GM12878 (cell line): ENCODE results near the gene NRDE2. TPM values are rescaled to one million over a fixed set of nuclear protein-coding genes. Genes with fewer than 3 reads are reported as not detected.

Experiments used
- ATAC-seq: fragments of 200-7000 bp; cut with Tn5 transposase; 3 replicates; pipeline ENCODE4 v1.9.1; 2020; ENCODE audit warnings: mild to moderate bottlenecking, moderate library complexity
- BruUV-seq: library from RNA; stranded (reverse); fragments of 400-500 nt; replicated peaks from 2 replicates; lab custom pipeline; 2021; lab: Mats Ljungman, UMichigan
- CTCF ChIA-PET: fragments of 300-600 bp; sonication (Branson Sonifier 250); formaldehyde crosslinking; extraction: SDS; loops from one replicate; lab custom pipeline; 2021; ENCODE audit warnings: inconsistent platforms; lab: Yijun Ruan, JAX
- POLR2A ChIA-PET: fragments of 350-600 bp; formaldehyde crosslinking; extraction: SDS; loops from one replicate; lab custom pipeline; 2021; ENCODE audit warnings: inconsistent platforms; lab: Charles Lee
- RAD21 ChIA-PET: fragments of 300-600 bp; sonication (Branson Sonifier 250); formaldehyde crosslinking; loops from one replicate; lab custom pipeline; 2023; ENCODE audit warnings: antibody characterized with exemption; ENCODE audit not compliant: unreplicated experiment; lab: Charles Lee
- SMC1A ChIA-PET: fragments of 300-600 bp; sonication (Branson Sonifier 250); formaldehyde crosslinking; loops from one replicate; lab custom pipeline; 2023; ENCODE audit not compliant: unreplicated experiment, uncharacterized antibody; lab: Charles Lee
- DNase-seq: peaks from one replicate; pipeline ENCODE4 v3.0.0-alpha.2; 2011; ENCODE audit warnings: low read depth, low spot score
- FAIRE-seq: peaks from 3 replicates; lab custom pipeline; 2011; peaks lifted over from hg19 to GRCh38; lab: Jason Lieb, UNC
- H2AFZ ChIP-seq: 2 replicates; pipeline ENCODE4 v1.6.0; 2011; ENCODE audit warnings: low read depth, low read length, control low read depth; ENCODE audit not compliant: control insufficient read depth
- H3K27ac ChIP-seq: 2 replicates; pipeline ENCODE4 v1.5.1; 2011; ENCODE audit warnings: control low read depth; ENCODE audit not compliant: control insufficient read depth, insufficient read depth
- H3K27me3 ChIP-seq, 2 experiments: replicated peaks in 1 of 2; 2 replicates each; pipeline versions ENCODE4 v1.6.0 to v1.6.1; 2011; ENCODE audit warnings: low read length in 1 of 2; ENCODE audit not compliant: control insufficient read depth in 2 of 2, insufficient read depth in 2 of 2
- H3K36me3 ChIP-seq, 2 experiments: 2 replicates each; pipeline ENCODE4 v1.5.1; 2011; ENCODE audit warnings: low read length in 1 of 2; ENCODE audit not compliant: control insufficient read depth in 2 of 2, insufficient read depth in 2 of 2
- H3K4me1 ChIP-seq: 2 replicates; pipeline ENCODE4 v1.6.1; 2011; ENCODE audit warnings: mild to moderate bottlenecking, low read length, moderate library complexity, mixed read lengths; ENCODE audit not compliant: control insufficient read depth, insufficient read depth
- H3K4me2 ChIP-seq: 2 replicates; pipeline ENCODE4 v1.6.0; 2011; ENCODE audit warnings: control low read depth; ENCODE audit not compliant: control insufficient read depth, insufficient read depth
- H3K4me3 ChIP-seq: fragments of 200-600 bp; sonication (generic); 2 replicates; pipeline ENCODE4 v1.5.1; 2016
- H3K79me2 ChIP-seq: 2 replicates; pipeline ENCODE4 v1.6.0; 2011; ENCODE audit warnings: low read length; ENCODE audit not compliant: control insufficient read depth, insufficient read depth
- H3K9ac ChIP-seq: 2 replicates; pipeline ENCODE4 v1.8.0; 2011; ENCODE audit warnings: low read length, control low read depth, mixed read lengths; ENCODE audit not compliant: control insufficient read depth, insufficient read depth
- H3K9me3 ChIP-seq: replicated peaks from 3 replicates; pipeline ENCODE4 v1.5.1; 2011; ENCODE audit warnings: mild to moderate bottlenecking, low read length; ENCODE audit not compliant: control insufficient read depth, insufficient read depth
- H4K20me1 ChIP-seq: 2 replicates; pipeline ENCODE4 v1.6.0; 2011; ENCODE audit not compliant: control insufficient read depth, insufficient read depth
- CHD2 ChIP-seq: IDR thresholded peaks from 2 replicates; pipeline ENCODE4 v1.6.1; 2011; ENCODE audit warnings: low read depth, low read length, improper control_type of control experiment, borderline replicate concordance
- EGR1 ChIP-seq, 2 experiments: IDR thresholded peaks; 1 replicate in 1 of 2; 2 replicates in 1 of 2; pipeline ENCODE4 v1.6.1; 2011 to 2012; ENCODE audit warnings: low read depth in 2 of 2, low read length in 2 of 2, borderline replicate concordance in 1 of 2, mild to moderate bottlenecking in 1 of 2, moderate library complexity in 1 of 2
- ETV6 ChIP-seq, 2 experiments: fragments of 450-650 bp in 1 of 2; IDR thresholded peaks in 1 of 2; conservative IDR thresholded peaks in 1 of 2; 2 replicates each; pipeline ENCODE4 v1.6.1; 2014; ENCODE audit warnings: antibody characterized with exemption in 1 of 2, borderline replicate concordance in 1 of 2, low read depth in 1 of 2, mild to moderate bottlenecking in 1 of 2, moderate library complexity in 1 of 2
- FOXM1 ChIP-seq: IDR thresholded peaks from 2 replicates; pipeline ENCODE4 v1.6.1; 2012; ENCODE audit warnings: low read depth, mild to moderate bottlenecking, inconsistent platforms, low read length, moderate library complexity
- MEF2A ChIP-seq: IDR thresholded peaks from 2 replicates; pipeline ENCODE4 v1.6.1; 2011; ENCODE audit warnings: low read depth, mild to moderate bottlenecking, low read length, moderate library complexity; ENCODE audit not compliant: insufficient read depth
- MYC ChIP-seq: IDR thresholded peaks from 2 replicates; pipeline ENCODE4 v1.6.1; 2011; ENCODE audit warnings: mild to moderate bottlenecking, low read length, moderate library complexity, inconsistent platforms; ENCODE audit not compliant: insufficient read depth, insufficient replicate concordance, insufficient read length, severe bottlenecking
- SMAD1 ChIP-seq: fragments of 450-650 bp; IDR thresholded peaks from 2 replicates; pipeline ENCODE4 v1.6.1; 2018; ENCODE audit warnings: mild to moderate bottlenecking, low read depth; ENCODE audit not compliant: partially characterized antibody
- WGBS: methylation state at CpG from one replicate; pipeline ENCODE4 v1.1.6; 2016; ENCODE audit warnings: low lambda C conversion rate; ENCODE audit not compliant: insufficient replicate concordance, insufficient coverage; ENCODE audit errors: missing lambda C conversion rate; 5-methylcytosine and 5-hydroxymethylcytosine counted together
- in situ Hi-C: fragments of 300-500 bp; cut with MboI; formaldehyde crosslinking; loops from 9 replicates; pipeline ENCODE4 v1.14.3; 2018; ENCODE audit warnings: mixed read lengths
- intact Hi-C: fragments of 100-400 bp; cut with micrococcal nuclease; formaldehyde crosslinking; loops from one replicate; pipeline ENCODE4 v1.14.2; 2022; ENCODE audit not compliant: unreplicated experiment
- polyA plus RNA-seq, 11 experiments: library from polyadenylated mRNA; depleted of rRNA in 4 of 11; unstranded in 6 of 11; stranded (reverse) in 5 of 11; fragments of >200 nt; fragmentation: Nextera tagmentation in 4 of 11; fragmentation: Illumina TruSeq in 1 of 11; extraction: Ambion mirVana in 4 of 11; extraction: Trizol in 1 of 11; gene quantifications; 1 replicate in 1 of 11; 2 replicates in 10 of 11; pipeline versions ENCODE4 v1.2.1 to v1.2.3, GENCODE V29; 2011 to 2016; ENCODE audit warnings: inconsistent platforms in 2 of 11, missing spikeins in 2 of 11, low read depth in 1 of 11
- total RNA-seq, 4 experiments: library from RNA; depleted of rRNA in 3 of 4; stranded (reverse); fragments of >200 nt in 3 of 4; fragmentation: Illumina TruSeq in 1 of 4; extraction: Trizol in 1 of 4; gene quantifications; 2 replicates each; pipeline versions ENCODE4 v1.2.1 to v1.2.3, GENCODE V29; 2013 to 2021

The NRDE2 gene
- total and polyA plus RNA-seq, 10 of the 15 experiments (the other 5 are each of a cell fraction or from before 2014, with no cell fraction given) = 8.3 to 21.0 (median 13.8) TPM

DNA sequence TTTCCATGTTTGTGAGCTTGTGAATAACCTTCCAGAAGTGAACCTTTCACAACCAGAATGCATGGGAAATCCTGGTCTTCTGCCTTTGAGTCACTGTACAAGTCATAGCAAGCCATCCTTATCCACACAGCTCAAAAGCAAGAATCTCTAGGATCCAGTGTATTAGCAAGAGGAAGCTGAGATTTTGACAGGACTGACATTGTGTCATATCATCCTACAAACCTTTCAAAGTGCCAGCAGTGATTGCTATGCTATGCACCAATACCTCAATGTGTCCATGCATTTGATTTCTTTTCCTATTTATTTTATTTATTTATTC is 13.5 kb upstream of the NRDE2 start (continued):
- TF ChIP-seq MYC = no peak

DNA sequence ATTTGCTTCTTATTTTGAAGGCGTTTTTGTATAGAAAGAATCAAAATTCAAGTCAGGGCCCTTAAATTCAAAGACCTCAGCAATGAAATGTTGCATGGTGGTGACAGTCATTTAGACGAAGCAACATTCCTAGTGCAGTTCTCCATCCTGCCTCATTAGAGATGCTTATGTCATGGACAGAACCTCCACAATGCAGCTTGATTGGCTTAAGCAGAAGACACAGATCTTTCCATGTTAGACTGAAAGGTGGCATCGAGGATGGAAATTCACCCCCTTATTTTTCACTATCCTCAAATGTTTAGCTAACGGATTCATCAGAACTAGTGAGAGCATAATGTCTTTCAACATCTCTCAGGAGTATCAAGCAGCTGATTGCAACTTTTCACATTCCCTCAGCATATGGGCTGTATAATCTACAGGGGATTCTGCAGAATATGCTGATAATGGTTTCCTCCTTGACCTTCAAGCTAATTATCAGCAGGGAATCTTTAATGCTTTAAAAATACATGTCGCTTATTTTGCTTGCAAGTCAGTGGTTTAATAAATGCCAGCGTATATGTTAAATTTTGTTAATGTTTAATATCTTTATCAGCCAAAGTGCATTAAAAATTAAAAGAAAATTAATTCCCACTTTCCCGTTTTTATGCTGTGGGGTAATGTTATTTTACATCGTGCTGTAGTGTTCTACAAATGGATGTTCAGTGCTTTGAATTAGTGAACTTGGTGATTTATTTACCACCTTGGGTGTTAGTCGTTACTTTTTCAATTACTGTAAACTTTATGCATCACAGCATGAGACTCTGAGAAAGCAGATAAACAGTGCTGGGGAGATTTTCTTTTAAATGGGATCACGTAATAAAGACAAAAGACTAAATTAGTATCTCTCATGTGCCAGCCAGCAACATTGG is 12.8 kb upstream of the NRDE2 start:
- in situ Hi-C loops (no loop called here), intact Hi-C loops (no loop called here)
- DNase-seq (no peak), ATAC-seq (no peak), FAIRE-seq (no peak)
- ChIA-PET CTCF (interaction anchor here (0.8 kb wide), 1 partner anchor 353 kb away, joined by 3 read pairs; no protein-coding TSS in a partner anchor), SMC1A (interaction anchor here (0.7 kb wide), 1 partner anchor 12 kb away, joined by 3 read pairs; no protein-coding TSS in a partner anchor), RAD21 (no interaction called here), POLR2A (no interaction called here)
- no peak overlapping the region for H3K27ac ChIP-seq
- no peaks in the 10 kb centered on the region for H3K9me3 ChIP-seq
- no peaks in the 10 kb centered on the region for H3K79me2 ChIP-seq
- H3K4me1 ChIP-seq = no peaks in the 10 kb centered on the region
- no peak overlapping the region for H3K9ac ChIP-seq
- no peaks in the 10 kb centered on the region for H3K27me3 ChIP-seq
- no peaks in the 10 kb centered on the region for H4K20me1 ChIP-seq
- H3K4me2 ChIP-seq = no peak overlapping the region
- TF ChIP-seq FOXM1 = no peak
- no peak for TF ChIP-seq CHD2
- no peak for TF ChIP-seq EGR1 (IDR thresholded peaks at IDR 0.05; ENCODE audit: borderline replicate concordance in 1 of 2, low read depth in 2 of 2, low read length in 2 of 2)
- no peak for TF ChIP-seq MEF2A
- no peak for TF ChIP-seq SMAD1
- no peak for TF ChIP-seq ETV6 (conservative IDR thresholded peaks at IDR 0.05 in 1 of 2, IDR thresholded peaks at IDR 0.05 in 1 of 2; ENCODE audit: borderline replicate concordance in 1 of 2, low read depth in 1 of 2)
- H3K4me3 ChIP-seq = no peak overlapping the region
- no TSS peak for BruUV-seq
- H2AFZ ChIP-seq = no peak overlapping the region
- no peaks in the 10 kb centered on the region for H3K36me3 ChIP-seq
- WGBS = 35% methylated on average over 10 of the region's 10 CpGs
